ENCODE data around the gene CEMIP2. TPM values are rescaled to one million over a fixed set of nuclear protein-coding genes. Genes with fewer than 3 reads are reported as not detected.
A peak's percentile ranks its signal among the peaks of the same experiment; 100 is the strongest.

Gene CEMIP2
- total and polyA plus RNA-seq, 7 experiments from 2014 or later = 17.6 to 183 (median 87.7) TPM

- Histone ChIP-seq H3K27ac (ENCODE audit: low read depth, low read length) (no peak overlapping the region), H3K36me3 (ENCODE audit: control insufficient read depth in 2 of 3, insufficient read depth in 3 of 3, low read length in 3 of 3) (peaks cover 7 to 81% (median 40%) of the 10 kb centered on the region in 3 experiments)
These were observed 41.6 kb downstream of the CEMIP2 start for GRCh38 chr9:71726723-71727122.

DNA sequence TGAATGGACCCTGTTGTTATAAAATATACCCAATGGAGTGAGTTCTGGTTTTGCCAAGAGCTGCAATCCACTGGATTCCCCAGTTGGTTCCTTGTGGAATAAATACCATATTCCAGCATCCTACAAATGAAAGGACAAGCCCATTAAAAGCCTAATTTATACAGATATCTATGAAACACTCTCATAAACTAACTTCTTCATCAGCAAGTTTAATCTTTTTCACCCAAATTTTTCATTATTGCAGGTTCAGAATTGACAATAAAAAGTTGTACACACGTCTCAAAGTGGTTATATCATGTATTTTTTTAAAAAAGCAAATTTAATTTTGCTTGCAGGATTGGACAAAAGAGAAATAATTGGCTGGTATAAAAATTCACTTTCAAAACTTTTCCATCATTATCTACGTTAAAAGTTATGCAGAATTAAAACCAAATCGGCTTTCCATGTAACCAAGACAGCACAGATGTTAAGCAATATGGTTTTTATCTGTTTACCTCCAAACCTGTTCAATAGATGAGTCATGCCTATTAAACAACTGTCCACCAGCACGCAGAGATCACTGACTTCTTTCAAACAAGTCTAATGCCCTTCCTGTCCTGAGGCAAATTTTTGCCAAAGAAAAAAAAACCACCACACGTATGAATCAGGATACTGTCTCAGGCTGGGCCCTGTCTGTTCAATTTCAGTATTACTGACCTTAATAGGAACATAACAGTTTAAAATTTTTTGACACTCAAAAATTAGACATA lies 42.5 kb downstream of the CEMIP2 start:
- ChIA-PET POLR2A (no interaction called here), CTCF (no interaction called here)
- H3K27ac Mint-ChIP-seq = peak overlapping the region in 1 of 9 donors; percentile 18

More at GRCh38 chr9:71726723-71727122, 41.6 kb downstream of the CEMIP2 start:
- Histone ChIP-seq H3K4me1 (ENCODE audit: control insufficient read depth in 2 of 2, insufficient read depth in 2 of 2, low read length in 2 of 2) (no peaks in the 10 kb centered on the region), H3K27me3 (ENCODE audit: control insufficient read depth in 2 of 2, insufficient read depth in 2 of 2, low read length in 2 of 2) (no peaks in the 10 kb centered on the region), H3K9me3 (ENCODE audit: control insufficient read depth in 2 of 3, low read length in 3 of 3) (no peaks in the 10 kb centered on the region), H3K4me3 (ENCODE audit: low read length) (no peak overlapping the region)
- Mint-ChIP-seq H3K27me3 (no peaks in the 10 kb centered on the region), H3K9me3 (no peaks in the 10 kb centered on the region), H3K4me3 (no peak overlapping the region), H3K4me1 (peaks cover 0 to 15% (median 11%) of the 10 kb centered on the region in 7 donors), H3K36me3 (peaks cover 24 to 71% (median 42%) of the 10 kb centered on the region in 5 donors), H3K27ac (peak overlapping the region in 5 of 9 donors; percentile 3 to 56 (median 17))
- ChIA-PET CTCF (interaction anchor here (0.6 kb wide), 1 partner anchor 356 kb away, joined by 3 read pairs; no protein-coding TSS in a partner anchor), POLR2A (interaction anchor here (0.5 kb wide), 1 partner anchor 1406 kb away, joined by 3 read pairs; no protein-coding TSS in a partner anchor)
- intact Hi-C loops (cut with micrococcal nuclease) = loop anchor here in 1 of 2 donors (5.0 kb wide), 1 partner anchor 91 kb away; no protein-coding TSS in a partner anchor
- ATAC-seq (no peak), DNase-seq (no peak)

GRCh38 chr9:71721855-71722254 lies 46.5 kb downstream of the CEMIP2 start:
- intact Hi-C loops (cut with micrococcal nuclease) = loop anchor here in 1 of 2 donors (5.0 kb wide), 1 partner anchor 35 kb away; no protein-coding TSS in a partner anchor
- Histone ChIP-seq H3K9me3 (ENCODE audit: control insufficient read depth in 2 of 3, low read length in 3 of 3) (no peaks in the 10 kb centered on the region), H3K36me3 (ENCODE audit: control insufficient read depth in 2 of 3, insufficient read depth in 3 of 3, low read length in 3 of 3) (peaks cover 3 to 57% (median 23%) of the 10 kb centered on the region in 3 experiments), H3K27me3 (ENCODE audit: control insufficient read depth in 2 of 2, insufficient read depth in 2 of 2, low read length in 2 of 2) (no peaks in the 10 kb centered on the region), H3K27ac (ENCODE audit: low read depth, low read length) (no peak overlapping the region), H3K4me1 (ENCODE audit: control insufficient read depth in 2 of 2, insufficient read depth in 2 of 2, low read length in 2 of 2) (no peaks in the 10 kb centered on the region), H3K4me3 (ENCODE audit: low read length) (no peak overlapping the region)
- POLR2A ChIA-PET = no interaction called here
- Mint-ChIP-seq H3K4me3 (no peak overlapping the region), H3K36me3 (peaks cover 20 to 55% (median 35%) of the 10 kb centered on the region in 5 donors), H3K27me3 (no peaks in the 10 kb centered on the region), H3K9me3 (peaks cover 0 to 4% (median 0%) of the 10 kb centered on the region in 11 donors), H3K27ac (peak overlapping the region in 1 of 9 donors; percentile 57), H3K4me1 (peaks cover 14 to 27% (median 20%) of the 10 kb centered on the region in 7 donors)
- DNase-seq (no peak), ATAC-seq (no peak)
- CTCF ChIA-PET = interaction anchor here (0.9 kb wide), 1 partner anchor 45 kb away, joined by 3 read pairs; no protein-coding TSS in a partner anchor

More for the DNA sequence above, 42.5 kb downstream of the CEMIP2 start:
- intact Hi-C loops (cut with micrococcal nuclease) = loop anchor here in 1 of 2 donors (2.0 to 5.0 kb wide), 2 partner anchors 43 to 92 kb away; partner anchors contain the start of gene CEMIP2
- Mint-ChIP-seq H3K4me1 (peaks cover 0 to 15% (median 11%) of the 10 kb centered on the region in 7 donors), H3K27me3 (no peaks in the 10 kb centered on the region), H3K36me3 (peaks cover 21 to 69% (median 42%) of the 10 kb centered on the region in 5 donors), H3K9me3 (no peaks in the 10 kb centered on the region), H3K4me3 (no peak overlapping the region)
- no peak for DNase-seq
- Histone ChIP-seq H3K4me1 (ENCODE audit: control insufficient read depth in 2 of 2, insufficient read depth in 2 of 2, low read length in 2 of 2) (no peaks in the 10 kb centered on the region), H3K9me3 (ENCODE audit: control insufficient read depth in 2 of 3, low read length in 3 of 3) (no peaks in the 10 kb centered on the region), H3K36me3 (ENCODE audit: control insufficient read depth in 2 of 3, insufficient read depth in 3 of 3, low read length in 3 of 3) (peaks cover 4 to 78% (median 39%) of the 10 kb centered on the region in 3 experiments), H3K27me3 (ENCODE audit: control insufficient read depth in 2 of 2, insufficient read depth in 2 of 2, low read length in 2 of 2) (no peaks in the 10 kb centered on the region), H3K27ac (ENCODE audit: low read depth, low read length) (no peak overlapping the region), H3K4me3 (ENCODE audit: low read length) (no peak overlapping the region)
- ATAC-seq = no peak

DNA sequence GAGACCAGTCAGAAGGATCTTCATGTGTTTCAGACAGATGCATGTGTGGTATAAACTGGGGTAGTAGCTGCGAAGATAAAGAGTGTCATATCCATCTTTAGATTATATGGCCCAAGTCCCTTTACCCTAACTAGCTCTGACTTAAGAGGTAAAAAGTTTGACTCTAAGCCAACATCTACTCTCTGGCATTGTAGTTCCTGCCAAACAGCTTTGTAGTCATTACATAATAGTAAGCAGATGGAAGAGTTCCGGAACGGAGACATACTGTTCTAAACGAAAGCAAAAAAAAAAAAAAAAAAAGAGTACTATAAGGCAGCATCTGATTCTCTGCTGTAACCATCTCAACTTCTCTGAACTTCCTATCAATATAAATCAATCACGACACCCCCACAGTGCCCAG lies 48.8 kb downstream of the CEMIP2 start:
- Mint-ChIP-seq H3K9me3 (peaks cover 0 to 4% (median 0%) of the 10 kb centered on the region in 11 donors), H3K4me1 (peaks cover 14 to 27% (median 17%) of the 10 kb centered on the region in 7 donors), H3K36me3 (peaks cover 16 to 46% (median 29%) of the 10 kb centered on the region in 5 donors), H3K27me3 (no peaks in the 10 kb centered on the region), H3K27ac (peak overlapping the region in 6 of 9 donors; percentile 2 to 78 (median 34)), H3K4me3 (peak overlapping the region in 1 of 10 donors; percentile 7)
- POLR2A ChIA-PET = interaction anchor here (1.1 kb wide), 1 partner anchor 98 kb away, joined by 3 read pairs; no protein-coding TSS in a partner anchor
- CTCF ChIA-PET = interaction anchor here (0.6 to 3.6 kb wide), 3 partner anchors 14 to 115 kb away, joined by 3 to 12 read pairs (median 4); no protein-coding TSS in a partner anchor
- H3K27me3 ChIP-seq (ENCODE audit: control insufficient read depth in 2 of 2, insufficient read depth in 2 of 2, low read length in 2 of 2) = no peaks in the 10 kb centered on the region
- ATAC-seq (peak; percentile 53), DNase-seq (peak in 6 of 9 donors; percentile 7 to 49 (median 14))
- peaks cover 6 to 43% (median 14%) of the 10 kb centered on the region in 3 experiments for H3K36me3 ChIP-seq (ENCODE audit: control insufficient read depth in 2 of 3, insufficient read depth in 3 of 3, low read length in 3 of 3)
- H3K4me3 ChIP-seq (ENCODE audit: low read length) = no peak overlapping the region
- H3K9me3 ChIP-seq (ENCODE audit: control insufficient read depth in 2 of 3, low read length in 3 of 3) = no peaks in the 10 kb centered on the region
- no peaks in the 10 kb centered on the region for H3K4me1 ChIP-seq (ENCODE audit: control insufficient read depth in 2 of 2, insufficient read depth in 2 of 2, low read length in 2 of 2)
- no peak overlapping the region for H3K27ac ChIP-seq (ENCODE audit: low read depth, low read length)
- intact Hi-C loops (cut with micrococcal nuclease) = loop anchor here (5.0 to 10.0 kb wide), 2 partner anchors 45 to 117 kb away; partner anchors contain the start of gene CEMIP2 (in 1 of the 2)

GRCh38 chr9:71719088-71719487 lies 49.2 kb downstream of the CEMIP2 start:
- ATAC-seq = no peak
- H3K27me3 ChIP-seq (ENCODE audit: control insufficient read depth in 2 of 2, insufficient read depth in 2 of 2, low read length in 2 of 2) = no peaks in the 10 kb centered on the region
- intact Hi-C loops (cut with micrococcal nuclease) = loop anchor here (5.0 to 10.0 kb wide), 2 partner anchors 46 to 117 kb away; partner anchors contain the start of gene CEMIP2 (in 1 of the 2)
- no peaks in the 10 kb centered on the region for H3K4me1 ChIP-seq (ENCODE audit: control insufficient read depth in 2 of 2, insufficient read depth in 2 of 2, low read length in 2 of 2)
- H3K9me3 ChIP-seq (ENCODE audit: control insufficient read depth in 2 of 3, low read length in 3 of 3) = no peaks in the 10 kb centered on the region
- no peak overlapping the region for H3K4me3 ChIP-seq (ENCODE audit: low read length)
- no peak overlapping the region for H3K27ac ChIP-seq (ENCODE audit: low read depth, low read length)
- ChIA-PET CTCF (interaction anchor here (1.4 to 3.6 kb wide), 2 partner anchors 14 to 114 kb away, joined by 3 to 12 read pairs; no protein-coding TSS in a partner anchor), POLR2A (interaction anchor here (1.1 kb wide), 1 partner anchor 98 kb away, joined by 3 read pairs; no protein-coding TSS in a partner anchor)
- peaks cover 0 to 4% (median 0%) of the 10 kb centered on the region in 11 donors for H3K9me3 Mint-ChIP-seq
- peaks cover 16 to 47% (median 30%) of the 10 kb centered on the region in 5 donors for H3K36me3 Mint-ChIP-seq
- peaks cover 6 to 43% (median 14%) of the 10 kb centered on the region in 3 experiments for H3K36me3 ChIP-seq (ENCODE audit: control insufficient read depth in 2 of 3, insufficient read depth in 3 of 3, low read length in 3 of 3)
- no peaks in the 10 kb centered on the region for H3K27me3 Mint-ChIP-seq
- H3K4me3 Mint-ChIP-seq = no peak overlapping the region
- peak overlapping the region in 5 of 9 donors; percentile 2 to 78 (median 6) for H3K27ac Mint-ChIP-seq
- H3K4me1 Mint-ChIP-seq = peaks cover 14 to 27% (median 17%) of the 10 kb centered on the region in 7 donors
- DNase-seq = no peak
